MCF 10A (cell line): ENCODE data around the gene PCSK5. TPM values are rescaled to one million over a fixed set of nuclear protein-coding genes. Genes with fewer than 3 reads are reported as not detected.

Source experiments
- BruUV-seq: library from RNA; stranded (reverse); fragments of 400-500 nt; replicated peaks from 2 replicates; lab custom pipeline; 2021; lab: Mats Ljungman, UMichigan
- CTCF ChIA-PET: fragments of 300-600 bp; sonication (Branson Sonifier 250); formaldehyde crosslinking; extraction: SDS; loops from one replicate; lab custom pipeline; 2021; ENCODE audit warnings: antibody characterized with exemption, inconsistent platforms; lab: Yijun Ruan, JAX
- POLR2A ChIA-PET: fragments of 300-600, 350-650 bp; sonication (Branson Sonifier 250); formaldehyde crosslinking; extraction: SDS; loops from one replicate; lab custom pipeline; 2020; ENCODE audit warnings: antibody characterized with exemption, inconsistent platforms; lab: Yijun Ruan, JAX
- DNase-seq: peaks from one replicate; pipeline ENCODE4 v3.0.0-alpha.2; 2018; ENCODE audit not compliant: unreplicated experiment
- H3K27ac Mint-ChIP-seq: one replicate; pipeline ENCODE4 v1.8.0; 2022; ENCODE audit warnings: mild to moderate bottlenecking, low read depth, mixed read lengths; ENCODE audit not compliant: unreplicated experiment
- H3K27me3 Mint-ChIP-seq: one replicate; pipeline ENCODE4 v1.8.0; 2022; ENCODE audit warnings: mixed read lengths; ENCODE audit not compliant: insufficient read depth, unreplicated experiment
- H3K36me3 Mint-ChIP-seq: one replicate; pipeline ENCODE4 v1.8.0; 2022; ENCODE audit warnings: mild to moderate bottlenecking, moderate library complexity, mixed read lengths; ENCODE audit not compliant: insufficient read depth, unreplicated experiment
- H3K4me1 Mint-ChIP-seq: one replicate; pipeline ENCODE4 v1.8.0; 2022; ENCODE audit warnings: mixed read lengths; ENCODE audit not compliant: insufficient read depth, unreplicated experiment
- H3K4me3 Mint-ChIP-seq: one replicate; pipeline ENCODE4 v1.8.0; 2022; ENCODE audit warnings: mild to moderate bottlenecking, moderate library complexity, mixed read lengths; ENCODE audit not compliant: unreplicated experiment
- H3K9me3 Mint-ChIP-seq: one replicate; pipeline ENCODE4 v1.8.0; 2022; ENCODE audit warnings: mixed read lengths; ENCODE audit not compliant: unreplicated experiment
- intact Hi-C: fragments of 100-400 bp; cut with micrococcal nuclease; formaldehyde crosslinking; loops from 2 replicates; pipeline ENCODE4 v1.14.1; 2022
- total RNA-seq: library from RNA; stranded (reverse); gene quantifications from 2 replicates; pipeline ENCODE4 v1.2.3, GENCODE V29; 2022
- TF ChIP-seq, protein P1 (sequence below): fragments of 200-600 bp; IDR thresholded peaks from one replicate; pipeline ENCODE4 v1.8.0; 2022; ENCODE audit warnings: antibody characterized with exemption, mild to moderate bottlenecking; ENCODE audit not compliant: unreplicated experiment

PCSK5 gene
- total RNA-seq, 1 experiment from 2014 or later = not detected

DNA sequence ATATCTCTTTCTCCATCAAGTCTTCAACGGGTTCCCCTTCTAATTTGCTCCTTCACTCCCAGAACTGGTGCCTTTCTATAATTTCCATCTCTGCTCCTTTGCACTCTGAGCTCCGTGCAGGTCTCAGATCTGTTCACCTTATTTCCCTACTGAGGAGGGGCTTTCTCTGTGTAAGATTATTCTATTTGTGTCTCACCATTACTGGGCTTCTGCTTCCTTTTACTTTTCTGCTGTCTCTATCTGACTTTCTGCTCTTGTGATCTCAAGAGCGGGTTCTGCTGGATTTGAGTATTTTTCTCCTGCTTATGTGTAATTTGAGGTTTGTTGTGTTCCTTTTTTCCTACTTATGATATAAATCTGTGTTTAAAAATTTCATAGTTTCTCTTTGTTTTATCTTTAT, 117.5 kb downstream of the PCSK5 start:
- TF ChIP-seq, protein P1, sequence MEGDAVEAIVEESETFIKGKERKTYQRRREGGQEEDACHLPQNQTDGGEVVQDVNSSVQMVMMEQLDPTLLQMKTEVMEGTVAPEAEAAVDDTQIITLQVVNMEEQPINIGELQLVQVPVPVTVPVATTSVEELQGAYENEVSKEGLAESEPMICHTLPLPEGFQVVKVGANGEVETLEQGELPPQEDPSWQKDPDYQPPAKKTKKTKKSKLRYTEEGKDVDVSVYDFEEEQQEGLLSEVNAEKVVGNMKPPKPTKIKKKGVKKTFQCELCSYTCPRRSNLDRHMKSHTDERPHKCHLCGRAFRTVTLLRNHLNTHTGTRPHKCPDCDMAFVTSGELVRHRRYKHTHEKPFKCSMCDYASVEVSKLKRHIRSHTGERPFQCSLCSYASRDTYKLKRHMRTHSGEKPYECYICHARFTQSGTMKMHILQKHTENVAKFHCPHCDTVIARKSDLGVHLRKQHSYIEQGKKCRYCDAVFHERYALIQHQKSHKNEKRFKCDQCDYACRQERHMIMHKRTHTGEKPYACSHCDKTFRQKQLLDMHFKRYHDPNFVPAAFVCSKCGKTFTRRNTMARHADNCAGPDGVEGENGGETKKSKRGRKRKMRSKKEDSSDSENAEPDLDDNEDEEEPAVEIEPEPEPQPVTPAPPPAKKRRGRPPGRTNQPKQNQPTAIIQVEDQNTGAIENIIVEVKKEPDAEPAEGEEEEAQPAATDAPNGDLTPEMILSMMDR = no peak
- CTCF ChIA-PET = no interaction called here
- H3K36me3 Mint-ChIP-seq = no peaks in the 10 kb centered on the region
- no peak overlapping the region for H3K27ac Mint-ChIP-seq
- peaks cover 54% of the 10 kb centered on the region for H3K9me3 Mint-ChIP-seq
- BruUV-seq = no TSS peak
- H3K4me3 Mint-ChIP-seq = no peak overlapping the region
- POLR2A ChIA-PET = no interaction called here
- no peaks in the 10 kb centered on the region for H3K4me1 Mint-ChIP-seq
- DNase-seq = no peak
- no peaks in the 10 kb centered on the region for H3K27me3 Mint-ChIP-seq
- intact Hi-C loops = no loop called here

DNA sequence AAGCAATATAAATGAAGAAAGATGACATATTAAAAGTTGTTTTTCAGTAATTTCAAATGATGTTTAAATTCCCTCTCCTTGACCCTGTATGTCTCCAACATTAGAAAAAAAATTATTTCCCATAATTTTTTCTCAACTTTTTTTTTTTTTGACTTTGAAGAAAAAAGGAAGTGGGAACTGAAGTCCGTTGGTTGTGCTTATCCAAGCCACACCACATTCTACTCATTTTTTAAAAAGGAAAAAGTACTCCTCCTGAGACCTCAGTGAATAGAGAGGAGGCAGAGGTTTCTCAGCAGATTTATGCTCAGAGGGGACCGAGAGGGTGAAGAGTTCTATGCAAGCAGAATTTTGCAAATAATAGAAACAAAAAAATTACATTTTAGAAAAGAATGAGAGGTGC, 123.3 kb downstream of the PCSK5 start:
- Mint-ChIP-seq H3K9me3 (peaks cover 52% of the 10 kb centered on the region), H3K27ac (no peak overlapping the region), H3K27me3 (no peaks in the 10 kb centered on the region), H3K36me3 (no peaks in the 10 kb centered on the region), H3K4me1 (no peaks in the 10 kb centered on the region), H3K4me3 (no peak overlapping the region)
- CTCF ChIA-PET = interaction anchor here (0.8 kb wide), 1 partner anchor 35 kb away, joined by 3 read pairs; no protein-coding TSS in a partner anchor
- TF ChIP-seq, protein P1 = no peak
- POLR2A ChIA-PET = no interaction called here
- BruUV-seq = no TSS peak
- intact Hi-C loops = no loop called here
- no peak for DNase-seq

DNA sequence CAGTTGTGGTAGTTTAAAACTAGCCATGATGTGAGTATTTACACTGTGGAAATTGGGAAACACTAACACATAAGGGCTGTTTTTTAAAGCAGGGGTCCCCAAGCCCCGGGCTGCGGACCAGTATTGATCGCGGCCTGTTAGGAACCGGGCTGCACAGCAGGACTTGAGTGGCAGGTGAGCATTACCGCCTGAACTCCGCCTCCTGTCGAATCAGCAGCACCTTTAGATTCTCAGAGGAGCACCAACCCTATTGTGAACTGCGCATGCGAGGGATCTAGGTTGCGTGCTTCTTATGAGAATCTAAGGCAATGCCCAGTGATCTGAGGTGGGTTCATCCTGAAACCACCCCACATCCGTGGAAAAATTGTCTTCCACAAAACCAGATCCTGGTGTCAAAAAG, 127.8 kb downstream of the PCSK5 start:
- CTCF ChIA-PET = no interaction called here
- H3K27ac Mint-ChIP-seq = no peak overlapping the region
- intact Hi-C loops = no loop called here
- POLR2A ChIA-PET = no interaction called here
- no peaks in the 10 kb centered on the region for H3K36me3 Mint-ChIP-seq
- BruUV-seq = no TSS peak
- no peak for DNase-seq
- peaks cover 58% of the 10 kb centered on the region for H3K9me3 Mint-ChIP-seq
- TF ChIP-seq, protein P1 = no peak
- H3K27me3 Mint-ChIP-seq = no peaks in the 10 kb centered on the region
- no peak overlapping the region for H3K4me3 Mint-ChIP-seq
- no peaks in the 10 kb centered on the region for H3K4me1 Mint-ChIP-seq

DNA sequence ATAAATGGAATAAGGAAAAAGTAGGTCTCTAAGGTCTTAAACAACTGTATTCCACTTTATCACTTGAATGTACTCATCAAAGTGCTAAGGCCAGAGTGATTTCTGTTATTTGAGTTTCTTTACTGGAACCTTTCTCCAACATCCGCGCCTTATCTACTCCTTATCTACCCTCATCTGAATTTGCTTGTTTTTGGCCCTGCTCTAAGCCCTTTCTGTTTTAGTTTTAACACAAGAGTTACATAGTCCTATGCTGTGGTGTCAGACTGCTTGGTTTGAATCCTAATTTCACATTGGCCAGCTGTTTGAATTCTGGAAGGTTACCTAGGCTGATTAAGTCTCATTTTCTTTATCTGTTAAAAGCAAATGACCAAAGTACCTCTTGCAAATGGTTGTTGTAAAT, 128.3 kb downstream of the PCSK5 start:
- ChIA-PET CTCF (no interaction called here), POLR2A (no interaction called here)
- Mint-ChIP-seq H3K27me3 (no peaks in the 10 kb centered on the region), H3K27ac (no peak overlapping the region), H3K36me3 (no peaks in the 10 kb centered on the region), H3K4me1 (no peaks in the 10 kb centered on the region), H3K9me3 (peaks cover 54% of the 10 kb centered on the region), H3K4me3 (no peak overlapping the region)
- intact Hi-C loops = no loop called here
- BruUV-seq = no TSS peak
- TF ChIP-seq, protein P1 = no peak
- no peak for DNase-seq
